Measurements from ENCODE around the gene UBE2I. TPM values are rescaled to one million over a fixed set of nuclear protein-coding genes. Genes with fewer than 3 reads are reported as not detected.

The UBE2I gene
- total RNA-seq, 1 experiment from 2014 or later: 290 TPM

GRCh38 chr16:1274767-1275166 is 34.7 kb upstream of the UBE2I start:
- no peak overlapping the region for H3K27ac Mint-ChIP-seq
- Histone ChIP-seq H3K27ac (ENCODE audit: insufficient read length, low read depth, low read length) (no peak overlapping the region), H4K91ac (ENCODE audit: insufficient read length, low read depth, low read length) (no peak overlapping the region), H3K23ac (ENCODE audit: insufficient read length, low read depth, low read length) (no peak overlapping the region), H3K18ac (ENCODE audit: insufficient read length, low read depth, low read length) (no peak overlapping the region), H3K9ac (ENCODE audit: extremely low read depth, insufficient read length, low read length) (no peak overlapping the region), H3K4me1 (ENCODE audit: insufficient read depth, low read length) (no peaks in the 10 kb centered on the region; the same call in 1 of the 2 replicates), H3K79me2 (ENCODE audit: insufficient read depth, low read length) (no peaks in the 10 kb centered on the region), H3T11ph (ENCODE audit: low read length) (no peak overlapping the region), H3K9me3 (ENCODE audit: control insufficient read depth, low read depth, low read length) (no peaks in the 10 kb centered on the region), H2BK12ac (ENCODE audit: insufficient read length, low read depth, low read length) (no peak overlapping the region), H2BK120ac (ENCODE audit: low read depth, low read length, poor library complexity, severe bottlenecking) (no peak overlapping the region), H4K20me1 (ENCODE audit: control insufficient read depth, insufficient read depth, insufficient read length) (no peaks in the 10 kb centered on the region), H3K27me3 (ENCODE audit: insufficient read depth, low read length) (no peaks in the 10 kb centered on the region), H3K79me1 (ENCODE audit: insufficient read depth, low read depth, low read length, poor library complexity, severe bottlenecking) (no peaks in the 10 kb centered on the region), H2AFZ (ENCODE audit: low read length) (no peak overlapping the region), H2BK5ac (ENCODE audit: insufficient read length, low read length) (no peak overlapping the region), H2BK15ac (ENCODE audit: low read depth, low read length) (no peak overlapping the region), H4K8ac (replicated peaks; ENCODE audit: insufficient read length, low read depth, low read length) (no peak overlapping the region), H2AK5ac (ENCODE audit: insufficient read length, low read length) (no peak overlapping the region), H2BK20ac (ENCODE audit: low read depth, low read length, poor library complexity, severe bottlenecking) (no peak overlapping the region), H4K5ac (ENCODE audit: insufficient read length, low read depth, low read length) (no peak overlapping the region), H3K4me2 (ENCODE audit: insufficient read depth, insufficient read length, low read length) (no peak overlapping the region), H3K56ac (ENCODE audit: insufficient read length, low read depth, low read length) (no peak overlapping the region), H3K23me2 (ENCODE audit: insufficient read length, low read depth, low read length, poor library complexity, severe bottlenecking) (no peaks in the 10 kb centered on the region), H3K14ac (ENCODE audit: insufficient read depth, low read length) (no peak overlapping the region), H3K4ac (ENCODE audit: low read depth, low read length) (no peak overlapping the region)
- WGBS (ENCODE audit: extremely low coverage, insufficient read length, low lambda C conversion rate): no CpG with 5 or more reads among the region's 7 CpGs
- H3K4me3 Mint-ChIP-seq: no peak overlapping the region
- peaks cover 33% of the 10 kb centered on the region for H3K27me3 Mint-ChIP-seq (ENCODE audit: low read depth)
- peaks cover 5 to 14% of the 10 kb centered on the region in 2 experiments; a peak in 3 of 4 replicates for H3K4me1 Mint-ChIP-seq
- no peak for DNase-seq
- H3K36me3 Mint-ChIP-seq (ENCODE audit: insufficient read depth in 1 of 3, low read depth in 3 of 3): peaks cover 0 to 4% (median 0%) of the 10 kb centered on the region in 3 experiments; a peak in 2 of 7 replicates
- H3K9me3 Mint-ChIP-seq: no peaks in the 10 kb centered on the region
- TF ChIP-seq CTCF (conservative IDR thresholded peaks at IDR 0.05): no peak

Measured in H9 (cell line).